Stimulated activated CD4-positive, alpha-beta T cell treated with anti-CD3 and anti-CD28 coated beads, Interleukin-1b, Interleukin-23, amount 100 ng/mL, for 48 hours (primary cell): Measurements from ENCODE around the gene TPCN2.
A peak's percentile ranks its signal among the peaks of the same experiment; 100 is the strongest.
"Not testable (repeated sequence)": the region's sequence is repeated elsewhere in the genome, so short reads cannot be mapped to it uniquely, and the experiment has no call there.

Experiments used
- DNase-seq: peaks from one replicate; pipeline ENCODE4 v3.0.0-alpha.2; 2020

The TPCN2 gene

GRCh38 chr11:69131121-69131566, 82.4 kb downstream of the TPCN2 start:
- no peak for DNase-seq

DNA sequence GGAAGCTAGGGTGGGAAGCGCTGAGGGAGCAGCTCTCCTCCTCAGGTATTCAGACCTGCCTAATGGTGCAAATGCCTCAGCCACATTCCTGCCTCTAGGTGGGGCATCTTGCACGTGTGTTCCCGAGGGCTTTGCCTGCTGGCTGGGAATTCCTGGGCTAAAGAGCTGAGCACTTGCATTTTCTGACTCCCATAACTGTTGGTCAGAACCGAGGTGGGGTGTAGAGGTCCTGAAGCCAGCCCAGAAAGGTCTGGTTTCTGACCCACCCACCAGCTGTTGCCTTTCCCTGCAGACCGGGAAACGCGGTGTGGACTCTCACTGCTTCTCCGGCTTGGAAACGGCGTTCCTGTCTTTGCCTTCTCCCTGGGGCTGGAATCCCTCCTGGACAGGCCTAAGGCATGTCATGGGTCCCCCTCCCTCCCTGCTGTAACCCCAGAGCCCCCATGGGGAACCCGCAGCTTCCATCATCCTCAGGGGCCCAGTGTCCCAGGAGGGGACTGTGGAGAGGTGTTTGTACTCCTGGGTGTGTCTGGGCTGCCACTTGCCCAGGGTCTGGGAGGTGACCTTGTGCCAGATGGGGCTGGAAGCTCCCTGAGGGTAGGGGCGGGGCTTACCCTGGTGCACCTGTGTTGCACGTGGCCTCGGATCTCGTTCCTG, 83.0 kb downstream of the TPCN2 start:
- no peak for DNase-seq

GRCh38 chr11:69132301-69132670, 83.6 kb downstream of the TPCN2 start:
- DNase-seq = no peak

GRCh38 chr11:69133251-69133650, 84.5 kb downstream of the TPCN2 start:
- DNase-seq = no peak

DNA sequence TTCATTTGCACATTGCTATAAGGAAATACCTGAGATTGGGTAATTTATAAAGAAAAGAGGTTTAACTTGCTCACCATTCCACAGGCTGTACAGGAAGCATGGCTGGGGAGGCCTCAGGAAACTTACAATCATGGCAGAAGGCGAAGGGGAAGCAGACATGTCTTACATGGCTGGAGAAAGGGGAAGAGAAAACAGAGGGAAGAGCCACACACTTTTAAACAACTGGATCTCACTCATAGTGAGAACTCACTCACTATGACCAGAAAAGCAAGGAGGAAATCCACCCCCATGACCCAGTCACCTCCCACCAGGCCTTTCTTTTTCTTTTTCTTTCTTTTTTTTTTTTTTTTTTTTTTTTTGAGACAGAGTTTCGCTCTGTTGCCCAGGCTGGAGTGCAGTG, 85.5 kb downstream of the TPCN2 start:
- DNase-seq = not testable (repeated sequence)

DNA sequence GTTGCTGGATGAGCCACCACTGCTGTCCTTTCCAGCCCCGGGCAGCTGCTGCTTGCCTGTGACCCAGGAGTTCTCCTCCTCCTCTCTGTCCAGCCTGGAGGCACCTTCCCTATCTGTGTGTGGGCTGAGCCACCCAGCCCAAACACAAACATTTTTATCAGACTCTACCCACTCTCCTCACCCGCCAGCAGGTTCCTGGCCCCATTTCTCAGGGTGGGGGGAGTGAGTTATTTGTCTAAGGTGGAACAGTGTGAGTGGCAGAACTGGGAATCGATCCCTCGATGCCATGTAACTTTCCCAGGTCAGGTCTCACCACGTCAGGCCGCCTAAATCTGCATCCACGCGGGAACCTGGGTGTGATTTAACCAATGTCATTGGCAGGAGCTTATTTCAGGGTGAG, 86.2 kb downstream of the TPCN2 start:
- DNase-seq = no peak

- DNase-seq = peak; percentile 27
Measured at GRCh38 chr11:69135420-69136363, 87.0 kb downstream of the TPCN2 start.

GRCh38 chr11:69136471-69136870, 87.7 kb downstream of the TPCN2 start:
- no peak for DNase-seq

- no peak for DNase-seq
Measured at GRCh38 chr11:69137151-69137844, 88.6 kb downstream of the TPCN2 start.

DNA sequence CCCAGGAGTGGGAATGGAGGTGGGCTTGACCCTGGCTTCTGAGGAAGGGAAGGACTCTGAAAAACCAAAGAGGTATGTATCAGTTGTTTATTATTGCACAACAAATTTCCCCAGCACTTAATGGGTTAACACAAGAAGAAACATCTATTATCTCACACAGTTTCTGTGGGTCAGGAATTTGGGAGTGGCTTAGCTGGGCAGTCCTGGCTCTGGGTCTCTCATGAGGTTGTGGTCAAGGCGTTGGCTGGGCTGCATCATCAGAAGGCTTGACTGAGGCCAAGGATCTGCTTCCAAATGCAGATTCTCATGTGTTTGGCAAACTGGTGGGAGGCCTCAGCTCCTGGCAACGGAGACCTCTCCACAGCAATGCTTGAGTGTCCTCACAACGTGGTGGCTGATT, 89.5 kb downstream of the TPCN2 start:
- no peak for DNase-seq

DNA sequence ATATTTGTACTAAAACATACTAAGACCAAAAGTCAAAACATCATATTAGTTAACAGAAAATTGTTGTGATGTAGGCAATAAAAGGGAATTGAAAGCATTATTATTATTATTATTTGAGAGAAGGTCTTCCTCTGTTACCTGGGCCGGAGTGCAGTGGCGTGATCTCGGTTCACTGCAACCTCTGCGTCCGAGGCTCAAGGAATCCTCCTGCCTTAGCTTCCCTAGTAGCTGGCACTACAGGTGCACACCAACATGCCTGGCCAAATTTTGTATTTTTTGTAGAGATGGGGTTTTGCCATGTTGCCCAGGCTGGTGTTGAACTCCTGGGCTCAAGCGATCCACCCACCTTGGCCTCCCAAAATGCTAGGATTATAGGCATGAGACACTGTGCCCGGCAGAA, 91.4 kb downstream of the TPCN2 start:
- DNase-seq = not testable (repeated sequence)

- DNase-seq = no peak
Measured at GRCh38 chr11:69140635-69141034, 91.9 kb downstream of the TPCN2 start.

DNA sequence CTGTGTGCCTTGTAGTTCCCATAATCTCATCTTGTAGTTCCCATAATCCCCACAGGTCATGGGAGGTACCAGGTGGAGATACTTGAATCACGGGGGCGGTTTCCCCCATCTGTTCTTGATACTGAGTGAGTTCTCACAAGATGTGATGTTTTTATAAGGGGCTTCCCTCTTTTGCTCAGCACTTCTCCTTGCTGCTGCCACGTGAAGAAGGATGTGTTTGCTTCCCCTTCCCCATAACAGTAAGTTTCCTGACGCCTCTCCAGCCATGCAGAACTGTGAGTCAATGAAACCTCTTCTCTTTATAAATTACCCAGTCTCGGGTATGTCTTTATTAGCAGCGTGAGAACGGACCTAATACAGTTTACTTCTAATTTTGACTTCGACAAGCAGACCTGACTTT, 93.0 kb downstream of the TPCN2 start:
- DNase-seq = no peak

GRCh38 chr11:69142895-69143294, 94.2 kb downstream of the TPCN2 start:
- no peak for DNase-seq

DNA sequence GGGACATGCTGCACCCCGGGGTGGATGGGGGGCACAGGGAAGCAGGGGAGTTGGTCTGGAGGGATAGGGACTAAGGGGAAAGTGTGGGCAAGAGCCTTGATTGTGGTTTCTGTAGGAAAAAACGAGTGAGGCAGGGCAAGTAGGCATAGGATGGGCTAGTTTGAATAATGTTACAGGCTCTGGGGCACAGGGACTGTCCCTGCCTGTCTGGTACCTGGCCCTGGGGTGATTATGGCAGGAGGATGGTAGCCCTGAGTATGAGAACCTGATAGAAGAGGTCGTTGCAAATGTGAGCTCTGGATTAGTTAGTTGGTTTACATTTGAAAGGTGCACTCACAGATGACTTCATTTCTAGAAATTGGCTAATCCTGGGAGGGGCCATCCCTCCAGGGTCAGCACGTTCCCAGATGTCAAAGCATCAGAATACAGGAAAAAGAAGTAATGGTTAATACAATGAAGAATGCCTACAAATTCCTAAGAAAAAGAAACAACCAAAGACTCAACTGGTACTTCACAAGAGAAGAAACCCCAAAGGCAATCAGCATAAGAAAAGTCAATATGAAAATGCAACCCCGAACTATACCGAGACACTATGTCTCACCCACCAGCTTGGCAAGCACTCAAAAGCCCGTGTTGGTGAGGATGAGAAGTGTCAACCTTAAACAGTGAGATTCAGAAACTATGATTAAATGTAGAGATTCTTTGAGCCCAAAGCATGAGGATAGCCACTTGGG, 95.8 kb downstream of the TPCN2 start:
- DNase-seq = peak; percentile 59

DNA sequence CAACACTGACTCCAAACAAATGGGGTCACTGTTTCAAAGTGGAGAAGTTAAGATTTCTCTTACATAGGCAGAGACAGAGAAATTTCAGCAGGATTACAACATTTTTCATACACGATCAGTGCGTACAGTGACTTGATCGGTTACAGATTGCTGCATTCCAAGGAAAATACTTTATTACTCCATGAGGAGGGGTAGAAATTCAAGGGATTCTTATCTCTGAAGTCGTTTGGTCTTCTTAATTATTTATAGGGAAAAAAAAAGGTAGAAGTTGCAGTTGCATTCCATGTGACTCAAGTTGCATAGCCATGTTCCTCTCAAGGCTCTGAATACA, 96.3 kb downstream of the TPCN2 start:
- DNase-seq = no peak

DNA sequence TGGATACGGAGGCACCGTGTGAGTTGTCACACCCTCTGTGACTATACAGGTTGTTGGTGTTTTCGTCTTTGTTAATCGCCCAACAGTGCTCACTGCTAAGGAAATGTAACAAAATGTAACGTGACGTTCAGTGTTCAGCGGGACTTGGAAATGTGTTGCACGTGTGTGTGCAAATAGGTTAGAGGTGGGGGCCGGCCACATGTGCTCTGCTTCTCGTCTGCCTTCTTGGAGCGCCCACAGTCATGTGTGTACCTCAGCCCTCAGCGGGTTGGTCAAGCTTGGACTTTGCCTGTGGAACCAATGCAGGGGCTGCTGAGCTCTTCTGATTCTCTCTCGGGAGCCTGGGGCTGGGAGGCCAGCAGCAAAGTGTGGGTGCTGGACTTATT, 99.6 kb downstream of the TPCN2 start:
- DNase-seq = no peak

DNA sequence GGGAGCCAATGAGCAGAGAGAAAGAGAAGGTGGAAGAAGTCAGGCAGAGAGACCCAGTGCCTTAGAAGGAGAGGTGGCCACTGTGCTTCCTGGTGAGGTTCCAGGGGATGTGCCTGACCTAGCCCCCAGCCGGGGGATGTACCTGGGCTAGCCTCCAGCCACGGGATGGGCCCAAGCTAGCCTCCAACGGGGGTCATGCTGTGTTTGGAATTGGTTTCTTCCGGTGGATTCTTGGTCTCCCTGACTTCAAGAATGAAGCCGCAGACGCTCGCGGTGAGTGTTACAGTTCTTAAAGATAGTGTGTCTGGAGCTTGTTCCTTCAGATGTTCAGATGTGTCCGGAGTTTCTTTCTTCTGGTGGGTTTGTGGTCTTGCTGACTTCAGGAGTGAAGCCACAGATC, 100.1 kb downstream of the TPCN2 start:
- DNase-seq = no peak

- not testable (repeated sequence) for DNase-seq
Measured at GRCh38 chr11:69149338-69150045, 100.8 kb downstream of the TPCN2 start.

DNA sequence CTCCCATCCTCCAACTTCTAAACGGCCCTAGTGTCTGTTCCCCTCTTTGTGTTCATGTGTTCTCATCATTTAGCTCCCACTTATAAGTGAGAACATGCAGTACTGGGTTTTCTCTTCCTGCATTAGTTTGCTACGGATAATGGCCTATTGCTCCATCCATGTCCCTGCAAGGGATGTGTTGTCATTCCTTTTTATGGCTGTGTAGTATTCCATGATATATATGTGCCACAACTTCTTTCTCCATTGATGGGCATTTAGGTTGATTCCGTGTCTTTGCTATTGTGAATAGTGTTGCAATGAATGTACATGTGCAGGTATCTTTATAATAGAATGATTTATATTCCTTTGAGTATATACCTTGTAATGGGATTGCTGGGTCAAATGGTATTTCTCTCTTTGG, 101.4 kb downstream of the TPCN2 start:
- no peak for DNase-seq

DNA sequence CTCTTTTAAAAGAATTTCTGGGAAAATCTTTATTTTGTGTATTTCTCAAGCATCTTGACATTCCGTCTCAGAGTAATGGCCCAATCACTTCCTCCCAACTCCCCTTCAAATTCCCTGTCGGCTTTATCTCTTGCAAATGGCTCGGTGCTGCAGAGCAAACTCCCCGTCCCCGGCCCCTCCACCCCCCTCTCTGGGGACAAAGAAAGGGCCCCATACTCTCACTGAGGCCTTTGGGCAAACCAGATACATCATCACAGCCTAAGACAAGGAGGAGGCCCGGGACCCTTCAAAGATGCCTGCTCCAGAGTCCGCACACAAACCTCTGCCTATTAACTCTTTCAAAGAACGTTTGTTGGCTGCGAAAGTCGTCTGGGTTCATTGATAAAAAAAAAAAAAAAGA, 103.1 kb downstream of the TPCN2 start:
- no peak for DNase-seq

- no peak for DNase-seq
Measured at GRCh38 chr11:69152733-69153421, 104.1 kb downstream of the TPCN2 start.
